Activated CD4-positive, alpha-beta T cell treated with anti-CD3 and anti-CD28 coated beads, Interleukin-2, amount 50 U/mL, for 24 hours (primary cell): Measurements from ENCODE around the gene ATP7B.
A peak's percentile ranks its signal among the peaks of the same experiment; 100 is the strongest.

Source experiments
- DNase-seq, 2 donors: peaks; one replicate each; pipeline ENCODE4 v3.0.0-alpha.2; 2020; ENCODE audit warnings: low read depth in 1 of 2, low spot score in 1 of 2

Gene ATP7B

GRCh38 chr13:51953347-51954195 lies 57.7 kb downstream of the ATP7B start:
- no peak for DNase-seq

- DNase-seq: no peak
Observed at GRCh38 chr13:51950722-51951121, 60.5 kb downstream of the ATP7B start.

GRCh38 chr13:51946163-51946669 lies 65.0 kb downstream of the ATP7B start:
- DNase-seq: no peak

GRCh38 chr13:51945149-51945548 lies 66.1 kb downstream of the ATP7B start:
- DNase-seq: no peak

GRCh38 chr13:51944428-51944827 lies 66.8 kb downstream of the ATP7B start:
- DNase-seq: no peak

GRCh38 chr13:51943721-51944120 lies 67.5 kb downstream of the ATP7B start:
- DNase-seq: no peak

GRCh38 chr13:51942189-51942588 lies 69.1 kb downstream of the ATP7B start:
- peak in 1 of 2 donors; percentile 5 for DNase-seq

- DNase-seq: no peak
Observed at GRCh38 chr13:51938454-51938853, 72.8 kb downstream of the ATP7B start.

GRCh38 chr13:51937320-51938290 lies 73.6 kb downstream of the ATP7B start:
- no peak for DNase-seq

- no peak for DNase-seq
Observed at GRCh38 chr13:51935326-51936171, 75.7 kb downstream of the ATP7B start.

GRCh38 chr13:51934461-51935087 lies 76.7 kb downstream of the ATP7B start:
- no peak for DNase-seq

GRCh38 chr13:51933466-51934058 lies 77.7 kb downstream of the ATP7B start:
- DNase-seq: no peak

GRCh38 chr13:51932231-51932630 lies 79.0 kb downstream of the ATP7B start:
- DNase-seq: no peak

GRCh38 chr13:51931606-51932005 lies 79.6 kb downstream of the ATP7B start:
- DNase-seq: no peak

- DNase-seq: no peak
Observed at GRCh38 chr13:51929699-51930098, 81.6 kb downstream of the ATP7B start.

- DNase-seq: no peak
Observed at GRCh38 chr13:51928231-51928630, 83.0 kb downstream of the ATP7B start.

GRCh38 chr13:51927129-51927528 lies 84.1 kb downstream of the ATP7B start:
- DNase-seq: no peak

- DNase-seq: no peak
Observed at GRCh38 chr13:51926528-51926885, 84.7 kb downstream of the ATP7B start.

- no peak for DNase-seq
Observed at GRCh38 chr13:51925865-51926527, 85.3 kb downstream of the ATP7B start.
